Endometrial microvascular endothelial cells (primary cell): ENCODE results near the gene CRTC1. TPM values are rescaled to one million over a fixed set of nuclear protein-coding genes. Genes with fewer than 3 reads are reported as not detected.

Experiments
- in situ Hi-C: cut with HindIII; loops from 2 replicates; pipeline ENCODE4 v1.10.0; 2017; ENCODE audit warnings: low sequenced_read_pairs, low pct_unique_long_range_greater_than_20kb; ENCODE audit errors: inconsistent ontology term
- total RNA-seq: library from RNA; depleted of rRNA; stranded (reverse); fragments of >200 nt; gene quantifications from one replicate; pipeline ENCODE4 v1.2.3, GENCODE V29; 2015; ENCODE audit errors: inconsistent ontology term

The CRTC1 gene
- total RNA-seq, 1 donor from 2014 or later, result 2.3 TPM

DNA sequence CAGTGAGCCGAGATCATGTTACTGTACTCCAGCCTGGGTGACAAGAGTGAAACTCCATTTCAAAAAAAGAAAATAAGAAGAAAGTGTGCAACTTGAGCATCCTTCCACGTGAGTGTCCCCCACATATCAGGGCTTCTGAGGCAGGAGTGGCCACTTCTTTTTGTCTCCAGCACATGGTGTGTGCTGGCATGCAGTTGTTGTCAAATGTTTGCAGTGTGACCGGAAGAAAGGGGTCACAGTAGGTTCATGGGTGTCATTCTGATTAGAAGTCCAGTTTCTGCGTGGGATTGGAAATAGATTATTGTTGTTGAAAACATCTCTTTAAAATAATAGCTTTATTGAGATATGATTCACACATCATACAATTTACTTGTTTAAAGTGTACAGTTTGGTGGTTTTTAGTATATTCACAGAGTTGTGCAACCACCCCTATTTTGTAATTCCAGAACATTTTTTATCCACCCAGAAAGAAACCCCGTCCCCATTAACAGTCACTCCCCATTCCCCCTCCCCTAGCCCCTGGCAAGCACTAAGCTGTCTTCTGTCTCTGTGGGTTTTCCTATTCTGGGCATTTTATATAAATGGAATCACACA lies 2.2 kb downstream of the CRTC1 start:
- in situ Hi-C loops, result no loop called here

DNA sequence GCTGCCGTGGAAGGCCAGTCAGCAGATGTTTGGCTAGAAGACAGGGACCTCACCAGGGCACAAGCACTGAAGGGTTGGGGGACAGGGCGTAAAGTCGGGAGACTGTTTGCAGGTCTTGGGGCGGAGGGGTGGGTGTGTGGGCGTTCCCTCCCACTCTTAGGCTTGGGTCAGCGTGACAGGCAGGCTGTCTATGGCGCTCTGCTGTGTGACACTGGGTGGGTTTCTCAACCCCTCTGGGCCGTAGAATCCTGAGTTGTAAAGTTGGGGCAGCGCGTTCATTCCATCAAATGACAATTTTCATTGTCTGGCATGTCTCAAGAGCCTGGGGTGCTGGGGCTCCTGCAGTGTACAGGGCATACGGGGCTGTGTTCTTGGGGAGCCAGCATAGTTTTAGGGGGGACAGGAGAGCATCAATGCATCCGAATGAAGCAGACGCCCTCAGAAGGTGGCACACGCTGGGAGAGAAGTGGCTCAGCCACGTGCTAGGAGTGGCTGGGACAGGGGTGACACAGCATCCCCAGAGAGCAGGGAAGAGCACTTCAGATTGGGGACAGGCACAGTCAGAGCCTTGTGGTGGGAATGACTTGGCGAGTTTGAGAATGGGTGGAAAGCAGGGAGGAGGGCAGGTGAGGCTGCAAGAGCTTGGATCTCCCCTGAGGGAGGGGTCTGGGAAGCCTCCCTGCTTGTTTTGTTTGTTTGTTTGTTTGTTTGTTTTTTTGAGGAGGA lies 4.4 kb downstream of the CRTC1 start:
- in situ Hi-C loops, result no loop called here

DNA sequence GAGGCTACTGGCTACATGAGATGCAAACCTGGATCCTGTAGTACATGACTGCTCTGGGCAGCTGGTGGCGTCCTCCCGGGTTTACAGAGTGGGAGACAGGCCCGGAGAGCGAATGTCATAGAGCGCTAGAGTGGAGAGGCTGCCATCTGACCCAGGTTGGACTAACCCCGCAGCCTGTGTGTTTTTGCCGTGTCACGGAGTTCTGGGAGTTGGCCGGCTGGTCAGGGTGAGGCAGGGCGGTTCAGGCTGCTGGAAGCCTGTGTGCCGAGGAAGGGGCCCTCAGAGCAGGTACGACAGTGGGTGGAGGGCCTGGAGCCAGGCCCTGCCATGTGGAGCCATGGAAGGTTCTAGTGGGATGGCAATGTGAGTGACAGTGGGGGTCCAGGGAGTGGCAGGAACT lies 12.5 kb downstream of the CRTC1 start:
- in situ Hi-C loops, result no loop called here

DNA sequence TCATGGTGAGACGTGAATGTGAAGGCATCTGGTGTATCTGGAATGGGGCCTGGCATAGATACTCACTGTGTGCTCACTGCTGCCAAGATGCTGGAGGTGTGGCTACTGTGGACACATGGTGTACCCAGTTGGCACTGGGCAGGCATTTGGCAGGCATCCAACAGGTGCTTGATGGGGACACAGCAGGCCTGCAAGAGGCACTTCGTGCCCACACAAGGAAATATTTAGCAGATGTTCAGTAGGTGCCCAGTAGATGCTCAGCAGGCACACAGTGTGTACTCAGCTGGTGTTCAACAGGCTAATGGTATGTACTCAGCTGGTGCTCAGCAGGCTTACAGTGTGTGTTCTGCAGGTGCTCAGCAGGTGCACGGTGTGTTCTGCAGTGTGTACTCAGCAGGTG lies 14.2 kb downstream of the CRTC1 start:
- in situ Hi-C loops, result no loop called here

DNA sequence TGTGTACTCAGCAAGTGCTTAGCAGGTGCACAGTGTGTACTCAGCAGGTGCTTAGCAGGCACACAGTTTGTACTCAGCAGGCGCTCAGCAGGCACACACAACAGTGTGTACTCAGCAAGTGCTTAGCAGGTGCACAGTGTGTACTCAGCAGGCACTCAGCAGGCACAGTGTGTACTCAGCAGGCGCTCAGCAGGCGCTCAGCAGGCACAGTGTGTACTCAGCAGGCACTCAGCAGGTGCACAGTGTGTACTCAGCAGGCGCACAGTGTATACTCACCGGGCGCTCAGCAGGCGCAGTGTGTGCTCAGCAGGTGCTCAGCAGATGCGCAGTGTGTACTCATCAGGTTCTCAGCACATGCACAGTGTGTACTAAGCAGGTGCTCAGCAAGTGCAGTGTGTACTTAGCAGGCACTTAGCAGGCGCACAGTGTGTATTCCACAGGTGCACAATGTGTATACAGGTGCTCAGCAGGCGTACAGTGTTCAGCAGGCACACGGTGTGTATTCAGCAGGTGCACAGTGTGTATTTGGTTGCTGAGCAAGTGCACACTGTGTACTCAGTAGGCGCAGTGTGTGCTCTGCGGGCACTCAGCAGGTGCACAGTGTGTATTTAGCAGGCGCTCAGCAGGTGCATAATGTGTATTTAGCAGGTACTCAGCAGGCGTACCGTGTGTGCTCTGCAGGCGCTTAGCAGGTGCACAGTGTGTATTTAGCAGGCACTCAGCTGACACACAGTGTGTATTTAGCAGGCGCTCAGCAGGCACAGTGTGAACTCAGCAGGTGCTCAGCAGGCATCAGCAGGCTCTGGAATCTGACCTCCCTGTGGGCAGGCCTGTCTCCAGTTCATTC lies 15.1 kb downstream of the CRTC1 start:
- in situ Hi-C loops, result no loop called here

DNA sequence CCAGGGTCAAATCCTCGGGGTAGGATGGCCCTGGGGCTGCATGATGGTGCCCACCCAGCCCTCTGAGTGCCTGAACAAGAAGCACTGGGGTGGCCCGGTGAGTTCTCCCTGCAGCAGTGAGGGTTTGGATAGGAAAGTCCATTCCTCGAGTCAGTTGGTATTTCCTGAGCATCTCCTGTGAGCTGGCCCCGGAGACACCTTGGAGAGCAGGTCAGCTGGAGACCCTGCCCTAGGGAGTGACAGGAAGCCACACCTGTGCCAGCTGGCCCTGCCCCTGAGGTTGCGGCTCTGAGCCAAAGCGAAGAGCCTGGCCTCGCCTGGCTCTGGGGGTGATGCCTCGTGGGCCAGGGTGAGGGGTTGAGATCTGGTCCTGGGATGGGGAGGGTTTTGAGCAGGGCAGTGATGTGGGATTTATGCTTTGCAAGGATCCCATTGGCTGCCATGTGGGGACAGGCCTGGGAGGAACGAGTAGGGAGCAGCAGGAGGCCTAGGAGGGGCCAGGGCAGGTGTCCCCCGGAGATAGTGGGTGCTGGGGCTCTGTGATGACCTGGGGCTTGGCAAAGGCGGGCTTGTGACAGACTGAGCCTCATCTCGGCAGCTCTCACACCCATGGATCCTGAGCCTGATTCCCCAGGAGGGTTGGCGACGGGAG lies 16.0 kb downstream of the CRTC1 start:
- in situ Hi-C loops, result no loop called here

DNA sequence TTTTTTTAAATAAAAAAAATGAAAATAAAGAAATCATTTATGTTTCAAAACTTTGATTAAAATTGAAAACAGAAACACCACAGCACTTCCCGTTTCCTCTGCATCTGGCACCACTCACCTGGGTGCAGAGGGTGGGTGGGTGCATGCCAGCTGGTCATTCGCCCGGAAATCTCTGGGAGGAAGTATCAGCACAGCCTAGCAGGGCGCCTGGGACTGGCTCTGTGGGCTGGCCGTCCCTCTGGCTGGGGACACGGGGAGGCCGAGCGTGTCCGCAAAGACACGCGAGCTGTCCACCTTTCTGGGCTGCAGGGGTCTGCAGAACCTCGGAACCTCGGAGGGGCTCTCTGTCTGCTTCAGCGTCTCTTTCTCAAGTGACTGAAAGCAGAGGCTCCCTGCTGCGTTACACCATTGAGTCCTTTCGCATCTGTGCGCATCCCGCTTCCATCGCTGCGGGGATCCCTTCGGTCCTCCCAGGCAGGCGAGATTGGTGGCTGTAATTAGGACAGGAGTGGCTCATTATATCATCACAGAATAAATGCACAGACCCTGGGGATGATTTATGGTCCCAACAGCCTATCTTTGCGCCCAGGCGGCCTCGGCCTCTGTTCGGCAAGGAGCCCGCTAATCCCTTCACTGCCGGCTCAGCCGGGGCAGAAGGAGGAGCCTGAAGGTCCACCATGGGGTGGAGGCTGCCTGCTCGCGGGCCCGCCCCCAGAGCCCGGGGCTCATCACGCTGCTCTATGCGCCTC lies 17.2 kb downstream of the CRTC1 start:
- in situ Hi-C loops, result no loop called here

DNA sequence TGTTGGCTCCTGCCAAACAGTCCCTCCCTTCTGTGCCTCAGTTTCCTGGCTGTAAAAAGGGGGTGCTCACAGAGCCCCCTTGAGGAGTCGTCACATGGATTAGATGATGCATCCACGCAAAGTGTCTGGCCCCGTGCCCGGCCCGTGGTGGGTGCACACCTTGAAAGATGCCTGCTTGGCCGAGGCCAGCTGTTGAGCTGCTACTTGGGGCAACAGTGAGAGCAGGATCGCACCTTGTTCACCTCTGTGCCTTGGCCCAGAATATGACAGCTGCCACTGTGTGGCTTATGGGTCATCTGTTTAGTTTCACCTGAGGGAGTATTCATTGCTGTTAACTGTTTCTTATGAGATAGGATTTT lies 17.7 kb downstream of the CRTC1 start:
- in situ Hi-C loops, result no loop called here

DNA sequence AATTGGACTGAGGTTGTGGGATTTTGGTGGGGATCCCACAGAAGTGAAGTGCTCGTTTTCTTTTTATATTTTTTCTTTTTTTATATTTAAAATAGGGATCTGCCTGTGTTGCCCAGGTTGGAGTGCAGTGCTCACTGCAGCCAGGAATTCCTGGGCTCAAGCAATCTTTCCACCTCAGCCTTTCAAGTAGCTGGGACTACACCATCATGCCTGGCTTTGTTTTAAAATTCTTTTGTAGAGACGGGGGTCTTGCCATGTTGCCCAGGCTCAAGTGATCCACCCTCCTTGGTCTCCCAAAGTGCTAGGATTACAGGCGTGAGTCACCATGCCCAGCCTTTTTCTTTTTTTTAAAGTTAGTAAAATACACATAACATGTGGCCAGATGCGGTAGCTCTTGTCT lies 20.6 kb downstream of the CRTC1 start:
- in situ Hi-C loops, result no loop called here

DNA sequence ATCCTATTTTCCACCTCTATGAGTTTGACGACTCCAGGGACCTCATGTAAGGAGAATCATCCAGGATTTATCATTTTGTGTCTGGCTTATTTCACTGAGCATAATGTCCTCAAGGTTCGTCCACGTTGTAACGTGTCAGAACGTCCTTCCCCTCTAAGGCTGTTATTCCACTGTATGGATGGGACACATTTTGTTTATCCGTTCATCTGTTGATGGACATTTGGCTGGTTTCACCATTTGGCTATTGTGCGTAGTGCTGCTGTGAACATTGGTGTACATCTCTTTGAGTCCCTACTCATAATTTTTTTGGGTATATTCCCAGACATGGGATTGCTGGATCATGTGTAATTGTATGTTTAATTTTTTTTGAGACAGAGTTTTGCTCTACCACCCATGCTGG lies 21.5 kb downstream of the CRTC1 start:
- in situ Hi-C loops, result no loop called here

DNA sequence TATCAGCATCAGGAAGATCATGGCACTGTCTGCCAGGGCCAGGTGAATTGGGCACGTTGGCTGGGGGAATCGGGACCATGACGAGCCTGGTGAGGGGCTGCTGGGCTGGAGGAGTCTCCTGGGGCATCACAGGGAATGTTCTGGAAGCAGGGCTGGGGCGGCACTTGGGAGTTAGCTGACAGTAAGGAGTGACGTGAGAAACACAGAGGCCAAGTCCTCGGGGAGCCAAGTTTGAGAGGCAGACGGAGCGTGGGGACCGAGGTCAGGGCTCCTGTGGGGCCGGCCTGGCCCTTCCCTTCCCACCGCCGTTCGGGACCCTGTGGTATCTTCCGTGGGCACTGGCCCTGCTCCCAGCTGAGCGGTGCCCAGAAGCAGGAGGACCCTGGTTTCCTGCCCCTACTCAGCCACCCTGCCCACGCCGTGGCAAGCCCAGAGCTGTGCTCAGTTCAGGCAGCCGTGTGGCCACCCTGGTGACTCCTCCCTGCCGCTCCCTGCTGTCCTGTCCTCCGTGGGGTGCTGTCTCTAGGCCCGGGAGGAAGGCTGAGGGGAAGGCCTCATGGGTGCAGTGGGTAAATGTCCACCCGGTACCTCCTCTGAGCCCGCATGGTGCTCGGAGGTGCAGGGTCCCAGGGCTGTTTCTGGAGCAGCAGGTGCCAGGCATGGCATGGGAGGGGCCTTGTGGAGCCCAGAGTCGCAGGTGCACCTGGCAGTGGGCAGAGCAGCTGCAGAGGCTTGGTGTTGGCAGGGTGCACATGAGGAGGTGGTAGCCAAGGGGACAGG lies 25.2 kb downstream of the CRTC1 start:
- in situ Hi-C loops, result no loop called here

DNA sequence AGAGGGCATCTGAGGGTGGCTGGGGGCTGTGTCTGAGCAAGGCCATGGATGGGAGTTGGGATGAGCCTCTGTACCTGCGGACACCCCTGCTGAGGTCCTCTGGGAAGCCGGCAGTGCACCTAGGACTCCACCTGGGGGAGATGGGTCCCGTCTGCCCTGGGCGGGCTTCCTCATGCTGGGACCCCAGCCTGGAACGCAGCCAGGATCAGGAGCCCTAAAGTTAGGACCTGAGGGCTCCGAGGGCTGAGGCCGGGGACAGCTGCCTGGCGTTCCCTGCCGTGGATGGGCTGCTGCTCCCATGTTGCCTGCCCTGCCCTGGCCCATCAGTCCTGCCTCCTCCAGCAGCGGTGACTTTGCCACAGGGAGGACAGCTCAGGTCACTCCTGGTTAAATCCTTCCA lies 26.1 kb downstream of the CRTC1 start:
- in situ Hi-C loops, result no loop called here

DNA sequence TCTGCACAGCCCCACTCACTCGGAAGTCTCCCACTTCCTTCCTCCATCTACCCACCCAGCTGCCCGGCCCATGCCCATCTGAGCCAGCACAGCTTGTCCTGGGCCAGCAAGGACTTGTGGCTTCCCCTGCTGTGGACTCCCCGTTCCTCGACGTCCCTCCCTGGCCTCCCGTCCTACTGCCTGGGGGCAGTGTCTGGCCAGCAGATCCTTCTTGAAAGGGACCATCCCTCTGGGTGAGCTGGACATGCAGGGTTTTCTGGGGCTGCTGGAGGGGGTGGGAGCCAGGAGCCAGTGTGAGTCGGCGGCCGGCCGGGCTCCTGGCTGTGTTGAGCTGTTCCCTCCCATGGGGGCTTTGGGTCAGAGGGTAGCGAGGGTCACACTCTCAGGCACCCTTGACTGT lies 26.7 kb downstream of the CRTC1 start:
- in situ Hi-C loops, result no loop called here

DNA sequence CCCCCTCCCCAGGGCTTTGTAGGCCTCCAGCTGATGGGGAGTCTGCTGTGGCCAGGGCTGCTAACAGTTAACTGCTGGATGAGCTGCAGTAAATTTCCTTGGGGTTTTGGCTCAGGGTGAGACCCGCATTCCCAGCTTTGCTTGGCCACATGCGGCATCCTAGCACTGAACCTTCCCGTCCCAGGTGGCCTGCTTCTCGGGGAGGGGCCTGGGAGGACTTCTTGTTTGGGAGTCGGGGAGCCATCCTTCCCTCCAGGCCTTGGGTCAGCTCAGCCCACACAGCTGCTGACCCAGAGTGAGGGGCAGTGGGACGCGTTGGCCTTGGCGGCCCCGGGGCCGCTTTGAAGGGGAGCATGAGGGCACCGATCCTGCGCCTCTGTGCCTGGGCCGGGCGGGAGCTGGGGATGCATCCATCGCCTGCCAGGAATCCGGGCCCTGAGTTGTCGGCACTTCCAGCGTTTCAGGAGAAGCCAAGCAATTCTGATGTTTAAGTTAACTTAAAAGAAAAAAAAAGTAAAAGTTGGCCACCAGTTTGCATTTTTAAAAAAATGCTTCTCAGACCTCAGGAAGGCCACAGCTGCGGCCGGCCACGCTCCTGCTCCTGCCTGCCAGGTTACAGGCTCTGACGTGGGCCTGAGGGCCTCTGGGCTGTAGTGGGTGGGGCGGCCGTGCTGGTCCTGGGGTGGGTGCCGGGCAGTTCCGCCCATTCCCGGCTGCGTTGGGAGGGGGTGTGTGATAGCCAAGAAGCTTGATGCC lies 27.7 kb downstream of the CRTC1 start:
- in situ Hi-C loops, result no loop called here

DNA sequence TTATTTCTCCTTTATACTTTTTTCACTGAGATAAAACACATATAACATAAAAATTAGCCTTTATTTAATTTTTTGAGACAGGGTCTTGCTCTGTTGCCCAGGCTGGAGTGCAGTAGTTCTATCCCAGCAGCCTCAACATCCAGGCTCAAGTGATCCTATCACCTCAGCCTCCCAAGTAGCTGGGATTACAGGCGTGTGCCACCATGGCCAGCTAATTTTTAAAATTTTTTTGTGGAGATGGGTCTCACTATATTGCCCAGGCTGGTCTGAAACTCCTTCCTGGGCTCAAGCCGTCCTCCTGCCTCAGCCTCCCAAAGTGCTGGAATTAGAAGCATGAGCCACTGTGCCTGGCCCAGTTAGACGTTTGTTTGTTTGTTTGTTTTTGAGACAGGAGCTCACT lies 28.4 kb downstream of the CRTC1 start:
- in situ Hi-C loops, result no loop called here

DNA sequence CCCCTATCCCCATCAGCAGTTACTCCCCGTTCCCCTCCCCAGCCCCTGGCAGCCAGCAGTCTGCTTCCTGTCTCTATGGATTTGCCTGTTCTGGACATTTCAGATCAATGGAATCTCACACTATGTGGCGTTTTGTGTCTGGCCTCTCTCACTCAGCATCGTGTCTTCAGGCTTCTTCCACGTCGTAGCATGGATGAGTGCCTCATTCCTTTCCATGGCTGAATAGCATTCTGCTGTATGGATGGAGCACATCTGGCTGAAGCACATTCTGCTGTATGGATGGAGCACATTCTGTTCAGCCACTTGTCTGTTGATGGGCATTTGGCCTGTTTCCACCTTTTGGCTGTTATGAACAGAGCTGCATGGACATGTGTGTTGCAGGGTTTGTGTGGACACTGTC lies 29.5 kb downstream of the CRTC1 start:
- in situ Hi-C loops, result no loop called here

DNA sequence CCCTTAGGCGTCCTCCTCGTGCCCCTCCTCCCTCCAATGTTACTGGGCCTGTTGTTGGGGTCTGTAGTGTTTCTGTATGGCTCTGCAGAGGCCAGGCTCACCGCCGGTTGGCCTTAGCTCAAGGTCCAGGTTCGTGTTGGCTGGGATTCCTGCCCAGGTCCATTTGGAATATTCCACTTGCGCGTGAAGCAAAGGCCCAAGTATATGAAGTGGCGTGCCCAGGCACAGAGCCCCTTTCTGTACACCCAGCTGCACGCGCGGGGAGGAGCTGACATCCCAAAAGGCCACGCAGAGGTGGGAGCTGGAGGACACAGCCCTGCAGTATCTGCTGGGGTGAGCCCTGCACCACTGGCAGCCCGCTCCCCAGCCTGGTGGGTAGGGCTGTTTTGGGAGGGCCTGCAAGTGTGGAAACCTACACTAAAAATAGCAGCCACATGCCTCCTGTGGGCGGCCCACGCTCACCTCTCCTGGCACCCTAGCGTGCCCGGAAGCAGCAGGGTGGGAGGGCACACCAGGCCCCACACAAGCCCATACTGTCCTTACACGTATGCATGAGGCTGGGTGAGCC lies 30.2 kb downstream of the CRTC1 start:
- in situ Hi-C loops, result no loop called here
